HG02870 (cell line): ENCODE data around the gene DNASE1L2.

Experiments
- ATAC-seq: cut with Tn5 transposase; IDR thresholded peaks from one replicate; pipeline ENCODE4 v1.9.1; 2021; ENCODE audit warnings: mild to moderate bottlenecking, moderate library complexity; ENCODE audit not compliant: unreplicated experiment

The DNASE1L2 gene

GRCh38 chr16:2236337-2237101 is at the start of gene DNASE1L2:
DNASE1L2 (plus strand) TSS chr16:2236444; CDS start chr16:2236817, 373 bp downstream.
- ATAC-seq = no peak

GRCh38 chr16:2186505-2186904 is 49.7 kb upstream of the DNASE1L2 start:
- no peak for ATAC-seq

- ATAC-seq = no peak
These were observed 49.0 kb upstream of the DNASE1L2 start for GRCh38 chr16:2187212-2187611.

GRCh38 chr16:2188395-2188794 is 47.8 kb upstream of the DNASE1L2 start:
- ATAC-seq = no peak

GRCh38 chr16:2189252-2189893 is 46.9 kb upstream of the DNASE1L2 start:
- ATAC-seq = no peak

GRCh38 chr16:2190002-2190658 is 46.1 kb upstream of the DNASE1L2 start:
- ATAC-seq = no peak

- no peak for ATAC-seq
These were observed 45.4 kb upstream of the DNASE1L2 start for GRCh38 chr16:2190659-2191445.

- ATAC-seq = no peak
These were observed 44.9 kb upstream of the DNASE1L2 start for GRCh38 chr16:2191446-2191706.

- ATAC-seq = no peak
These were observed 41.9 kb upstream of the DNASE1L2 start for GRCh38 chr16:2194166-2194834.

GRCh38 chr16:2194852-2195321 is 41.4 kb upstream of the DNASE1L2 start:
- ATAC-seq = no peak

- no peak for ATAC-seq
These were observed 40.7 kb upstream of the DNASE1L2 start for GRCh38 chr16:2195322-2196161.

- no peak for ATAC-seq
These were observed 39.9 kb upstream of the DNASE1L2 start, which contains the start of gene CASKIN1 for GRCh38 chr16:2196162-2196980. CASKIN1 (minus strand) TSS chr16:2196605; CDS start chr16:2196432, 173 bp downstream.

- ATAC-seq = no peak
These were observed 39.2 kb upstream of the DNASE1L2 start for GRCh38 chr16:2196981-2197511.

- ATAC-seq = no peak
These were observed 38.5 kb upstream of the DNASE1L2 start for GRCh38 chr16:2197765-2198164.

- no peak for ATAC-seq
These were observed 38.0 kb upstream of the DNASE1L2 start for GRCh38 chr16:2198283-2198682.

GRCh38 chr16:2199095-2199494 is 37.1 kb upstream of the DNASE1L2 start:
- ATAC-seq = no peak

- ATAC-seq = no peak
These were observed 36.6 kb upstream of the DNASE1L2 start for GRCh38 chr16:2199621-2200139.

- no peak for ATAC-seq
These were observed 35.9 kb upstream of the DNASE1L2 start for GRCh38 chr16:2200313-2200712.
